Measurements from ENCODE around the gene TGFA.

DNA sequence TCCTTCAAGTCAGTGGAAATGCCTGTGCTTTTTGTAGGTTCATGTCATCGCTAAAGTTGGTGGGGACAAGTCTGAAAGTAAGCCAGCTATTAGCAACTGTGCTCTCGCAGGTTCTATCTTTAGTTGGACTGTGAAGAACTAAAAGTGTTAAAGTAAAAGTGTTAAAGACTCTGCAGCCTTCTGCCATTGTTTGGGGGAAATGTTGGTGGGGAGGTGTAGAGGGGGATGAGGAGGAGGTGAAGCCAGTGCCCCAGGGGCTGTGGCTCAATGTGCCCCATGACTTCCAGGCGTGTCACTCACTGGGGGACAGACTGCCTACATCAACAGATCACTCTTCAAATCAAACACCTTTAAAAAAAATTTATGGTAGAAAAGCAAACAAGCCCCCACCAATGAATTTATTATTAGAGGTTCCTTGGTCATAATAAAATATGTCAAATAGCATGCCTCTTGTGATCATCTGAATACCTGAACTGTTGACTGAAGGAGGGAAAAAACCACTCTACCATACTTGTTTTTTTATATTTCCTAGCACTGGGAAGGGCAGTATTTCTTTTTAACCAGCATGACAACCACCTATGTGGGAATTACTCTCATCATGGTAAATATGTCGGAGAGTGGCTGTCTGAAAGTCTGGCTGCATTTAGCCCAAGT is 19.3 kb downstream of the TGFA start:
- TF ChIP-seq, protein P1, sequence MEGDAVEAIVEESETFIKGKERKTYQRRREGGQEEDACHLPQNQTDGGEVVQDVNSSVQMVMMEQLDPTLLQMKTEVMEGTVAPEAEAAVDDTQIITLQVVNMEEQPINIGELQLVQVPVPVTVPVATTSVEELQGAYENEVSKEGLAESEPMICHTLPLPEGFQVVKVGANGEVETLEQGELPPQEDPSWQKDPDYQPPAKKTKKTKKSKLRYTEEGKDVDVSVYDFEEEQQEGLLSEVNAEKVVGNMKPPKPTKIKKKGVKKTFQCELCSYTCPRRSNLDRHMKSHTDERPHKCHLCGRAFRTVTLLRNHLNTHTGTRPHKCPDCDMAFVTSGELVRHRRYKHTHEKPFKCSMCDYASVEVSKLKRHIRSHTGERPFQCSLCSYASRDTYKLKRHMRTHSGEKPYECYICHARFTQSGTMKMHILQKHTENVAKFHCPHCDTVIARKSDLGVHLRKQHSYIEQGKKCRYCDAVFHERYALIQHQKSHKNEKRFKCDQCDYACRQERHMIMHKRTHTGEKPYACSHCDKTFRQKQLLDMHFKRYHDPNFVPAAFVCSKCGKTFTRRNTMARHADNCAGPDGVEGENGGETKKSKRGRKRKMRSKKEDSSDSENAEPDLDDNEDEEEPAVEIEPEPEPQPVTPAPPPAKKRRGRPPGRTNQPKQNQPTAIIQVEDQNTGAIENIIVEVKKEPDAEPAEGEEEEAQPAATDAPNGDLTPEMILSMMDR (IDR thresholded peaks at IDR 0.05) = no peak
- TF ChIP-seq POLR2A (IDR thresholded peaks at IDR 0.05) = no peak
